ENCODE measurements around the gene MYO1D.

GRCh38 chr17:32783602-32784001 is 93.3 kb downstream of the MYO1D start:
- TF ChIP-seq CTCF (conservative IDR thresholded peaks at IDR 0.05) (peak; percentile 85), EZH2 (IDR thresholded peaks at IDR 0.05; ENCODE audit: low read depth) (no peak)
